HepG2 (cell line): Measurements from ENCODE around the gene SH3PXD2A. TPM values are rescaled to one million over a fixed set of nuclear protein-coding genes. Genes with fewer than 3 reads are reported as not detected.

Source experiments
- ATAC-seq: fragments of 200-7000 bp; cut with Tn5 transposase; 3 replicates; pipeline ENCODE4 v1.9.1; 2020; ENCODE audit warnings: mild to moderate bottlenecking, moderate library complexity
- BruUV-seq: library from RNA; stranded (reverse); fragments of 400-500 nt; replicated peaks from 2 replicates; lab custom pipeline; 2021; lab: Mats Ljungman, UMichigan
- CTCF ChIA-PET: fragments of 300-600 bp; formaldehyde crosslinking; extraction: SDS; loops from one replicate; lab custom pipeline; 2021; ENCODE audit warnings: low total read pairs, inconsistent platforms, low intra/inter-chr PET ratio; lab: Yijun Ruan, JAX
- POLR2A ChIA-PET: fragments of 350-600 bp; sonication (Branson Sonifier 250); formaldehyde crosslinking; loops from one replicate; lab custom pipeline; 2020; ENCODE audit warnings: antibody characterized with exemption, inconsistent platforms; lab: Yijun Ruan, JAX
- DNase-seq: peaks from one replicate; pipeline ENCODE4 v3.0.0-alpha.2; 2015; ENCODE audit warnings: low spot score
- FAIRE-seq: peaks from 3 replicates; lab custom pipeline; 2011; peaks lifted over from hg19 to GRCh38; lab: Jason Lieb, UNC
- H2AFZ ChIP-seq: one replicate; pipeline ENCODE4 v1.6.1; 2011; ENCODE audit warnings: low read length, inconsistent platforms
- H3K27ac ChIP-seq: fragments of 300-600 bp; 3 replicates; pipeline ENCODE4 v1.8.0; 2011; ENCODE audit warnings: mixed run types, mild to moderate bottlenecking, mixed read lengths, low read length, inconsistent platforms; ENCODE audit not compliant: insufficient read depth; ENCODE audit errors: extremely low read length
- H3K27me3 ChIP-seq, 2 experiments: fragments of 200-600 bp in 1 of 2; 2 replicates in 1 of 2; 3 replicates in 1 of 2; pipeline versions ENCODE4 v1.6.0 to v1.8.0; 2011; ENCODE audit warnings: low read length in 2 of 2, mild to moderate bottlenecking in 2 of 2, moderate library complexity in 2 of 2, inconsistent platforms in 1 of 2; ENCODE audit not compliant: insufficient read depth in 2 of 2, control insufficient read depth in 1 of 2
- H3K36me3 ChIP-seq, 2 experiments: fragments of 200-600 bp in 1 of 2; replicated peaks in 1 of 2; 2 replicates in 1 of 2; 3 replicates in 1 of 2; pipeline versions ENCODE4 v1.5.1 to v1.8.0; 2011; ENCODE audit warnings: low read length in 2 of 2, inconsistent platforms in 1 of 2; ENCODE audit not compliant: insufficient read depth in 2 of 2, control insufficient read depth in 1 of 2
- H3K4me1 ChIP-seq: 2 replicates; pipeline ENCODE4 v1.5.1; 2012; ENCODE audit warnings: low read length, inconsistent platforms; ENCODE audit not compliant: insufficient read depth
- H3K4me2 ChIP-seq: 2 replicates; pipeline ENCODE4 v1.6.0; 2011; ENCODE audit warnings: low read depth, low read length, inconsistent platforms
- H3K4me3 ChIP-seq, 3 experiments: fragments of 200-600 bp in 1 of 3; sonication (generic), shearing (Covaris generic) in 1 of 3; replicated peaks in 1 of 3; 2 replicates each; pipeline ENCODE4 v1.5.1; 2011 to 2016; ENCODE audit warnings: low read length in 3 of 3, inconsistent platforms in 2 of 3, low read depth in 2 of 3, mild to moderate bottlenecking in 2 of 3, control low read depth in 1 of 3, mixed read lengths in 1 of 3; ENCODE audit not compliant: insufficient read depth in 1 of 3
- H3K79me2 ChIP-seq: one replicate; pipeline ENCODE4 v1.6.1; 2011; ENCODE audit warnings: low read length, inconsistent platforms; ENCODE audit not compliant: insufficient read depth
- H3K9ac ChIP-seq: 2 replicates; pipeline ENCODE4 v1.6.0; 2011; ENCODE audit warnings: mild to moderate bottlenecking, low read depth, low read length, inconsistent platforms; ENCODE audit not compliant: insufficient read depth
- H3K9me3 ChIP-seq: 2 replicates; pipeline ENCODE4 v1.5.1; 2012; ENCODE audit warnings: mild to moderate bottlenecking, low read length
- H4K20me1 ChIP-seq: 2 replicates; pipeline ENCODE4 v1.6.0; 2011; ENCODE audit warnings: inconsistent platforms, mild to moderate bottlenecking, low read length, moderate library complexity; ENCODE audit not compliant: insufficient read depth
- GATAD1 ChIP-seq: IDR thresholded peaks from 2 replicates; pipeline ENCODE4 v1.6.1; 2016; ENCODE audit warnings: missing genetic modification reagents, missing compliant biosample characterization
- GTF2F1 ChIP-seq: fragments of 150-350 bp; IDR thresholded peaks from 2 replicates; pipeline ENCODE4 v1.6.1; 2014; ENCODE audit warnings: low read length
- HCFC1 ChIP-seq: fragments of 150-350 bp; IDR thresholded peaks from 2 replicates; pipeline ENCODE4 v1.6.1; 2014; ENCODE audit warnings: low read depth, low read length
- HDAC1 ChIP-seq: sonication (generic); formaldehyde crosslinking; IDR thresholded peaks from 2 replicates; pipeline ENCODE4 v1.5.1; 2020; ENCODE audit warnings: mild to moderate bottlenecking, missing genetic modification reagents
- KDM3A ChIP-seq: IDR thresholded peaks from 2 replicates; pipeline ENCODE4 v1.6.1; 2018; ENCODE audit warnings: low read depth, missing compliant biosample characterization
- KLF12 ChIP-seq: sonication (generic); formaldehyde crosslinking; IDR thresholded peaks from 2 replicates; pipeline ENCODE4 v1.4.0; 2020; ENCODE audit warnings: missing genetic modification reagents, borderline replicate concordance
- MAFF ChIP-seq: IDR thresholded peaks from 2 replicates; pipeline ENCODE4 v1.6.1; 2011; ENCODE audit warnings: low read depth, low read length, improper control_type of control experiment
- NFYB ChIP-seq: sonication (generic); formaldehyde crosslinking; IDR thresholded peaks from 2 replicates; pipeline ENCODE4 v1.4.0; 2020; ENCODE audit warnings: missing genetic modification reagents
- PHF20 ChIP-seq: sonication (generic); formaldehyde crosslinking; IDR thresholded peaks from 2 replicates; pipeline ENCODE4 v1.5.0; 2020; ENCODE audit warnings: mild to moderate bottlenecking, missing genetic modification reagents
- PRPF4 ChIP-seq: fragments of 200-400 bp; formaldehyde crosslinking; IDR thresholded peaks from 2 replicates; pipeline ENCODE4 v1.6.1; 2016; ENCODE audit warnings: low read length, low read depth; ENCODE audit not compliant: poor library complexity, severe bottlenecking
- RAD21 ChIP-seq: fragments of 450-650 bp; formaldehyde crosslinking; IDR thresholded peaks from 2 replicates; pipeline ENCODE4 v1.5.0; 2020; ENCODE audit warnings: mild to moderate bottlenecking
- SCMH1 ChIP-seq: sonication (generic); formaldehyde crosslinking; IDR thresholded peaks from 2 replicates; pipeline ENCODE4 v1.9.0; 2021; ENCODE audit warnings: missing genetic modification reagents, mild to moderate bottlenecking, borderline replicate concordance
- TEAD3 ChIP-seq: optimal IDR thresholded peaks from 2 replicates; pipeline ENCODE3; 2016; ENCODE audit warnings: borderline replicate concordance
- ZMAT3 ChIP-seq: sonication (generic); formaldehyde crosslinking; conservative IDR thresholded peaks from 2 replicates; pipeline ENCODE4 v1.7.0; 2021; ENCODE audit warnings: missing genetic modification reagents
- ZNF101 ChIP-seq: sonication (generic); formaldehyde crosslinking; IDR thresholded peaks from 2 replicates; pipeline ENCODE4 v1.4.0; 2020; ENCODE audit warnings: mild to moderate bottlenecking, low read depth, missing genetic modification reagents, borderline replicate concordance
- ZSCAN30 ChIP-seq: sonication (generic); formaldehyde crosslinking; IDR thresholded peaks from 2 replicates; pipeline ENCODE4 v1.5.0; 2020; ENCODE audit warnings: mild to moderate bottlenecking, missing genetic modification reagents
- WGBS: methylation state at CpG from one replicate; pipeline ENCODE4 v1.1.6; 2017; ENCODE audit warnings: low lambda C conversion rate; 5-methylcytosine and 5-hydroxymethylcytosine counted together
- in situ Hi-C: cut with HindIII; loops from 2 replicates; pipeline ENCODE4 v1.10.0; 2017; ENCODE audit warnings: low pct_unique_long_range_greater_than_20kb; ENCODE audit not compliant: extremely low pct_ligation_motif_present
- intact Hi-C: fragments of 100-400 bp; cut with micrococcal nuclease; formaldehyde crosslinking; loops from one replicate; pipeline ENCODE4 v1.10.0; 2022; ENCODE audit not compliant: unreplicated experiment
- polyA plus RNA-seq, 8 experiments: library from polyadenylated mRNA; depleted of rRNA in 3 of 8; stranded (reverse) in 7 of 8; unstranded in 1 of 8; fragments of >200 nt; fragmentation: Illumina TruSeq in 4 of 8; extraction: Trizol in 4 of 8; gene quantifications; 2 replicates each; pipeline versions ENCODE4 v1.2.1 to v1.2.3, GENCODE V29; 2011 to 2016; ENCODE audit warnings: low read depth in 4 of 8, missing spikeins in 1 of 8, mixed read lengths in 1 of 8; ENCODE audit not compliant: insufficient read depth in 1 of 8
- total RNA-seq, 5 experiments: library from RNA; depleted of rRNA; stranded (reverse); fragments of >200 nt; fragmentation: Illumina TruSeq; extraction: Trizol; gene quantifications; 2 replicates each; pipeline ENCODE4 v1.2.3, GENCODE V29; 2016; ENCODE audit warnings: low read depth in 1 of 5
- TF ChIP-seq, protein P1 (sequence below): IDR thresholded peaks from 2 replicates; pipeline ENCODE4 v1.6.1; 2016; ENCODE audit warnings: missing biosample characterization, missing genetic modification reagents, low read depth
- TF ChIP-seq, protein P2 (sequence below): IDR thresholded peaks from 2 replicates; pipeline ENCODE4 v1.6.1; 2016; ENCODE audit warnings: control low read depth
- TF ChIP-seq, protein P3 (sequence below): IDR thresholded peaks from 2 replicates; pipeline ENCODE4 v1.6.1; 2016; ENCODE audit warnings: missing compliant biosample characterization, missing genetic modification reagents, borderline replicate concordance

SH3PXD2A gene
- total and polyA plus RNA-seq, 2 of the 13 experiments (the other 11 are each of a cell fraction or from before 2014, with no cell fraction given): 11.1 to 11.3 TPM

DNA sequence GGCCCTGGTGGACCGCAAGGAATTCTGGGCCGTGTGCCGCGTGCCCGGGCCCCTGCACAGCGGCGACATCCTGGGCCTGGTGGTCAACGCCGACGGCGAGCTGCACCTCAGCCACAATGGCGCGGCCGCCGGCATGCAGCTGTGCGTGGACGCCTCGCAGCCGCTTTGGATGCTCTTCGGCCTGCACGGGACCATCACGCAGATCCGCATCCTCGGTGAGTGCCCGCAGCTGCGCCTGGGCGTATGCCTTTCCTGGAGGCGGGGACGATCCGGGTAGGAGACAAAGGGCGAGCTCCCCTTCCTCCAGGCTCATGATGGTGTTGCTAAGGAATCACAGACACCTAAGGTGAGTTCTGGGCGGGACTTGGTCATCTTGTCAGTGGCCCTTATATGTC, 270.4 kb downstream of the SH3PXD2A start (continued):
- no peak for TF ChIP-seq KDM3A (CRISPR knock-in tag)
- TF ChIP-seq ZSCAN30: no peak
- no peak for TF ChIP-seq RAD21
- no peak for TF ChIP-seq KLF12 (CRISPR knock-in tag)
- TF ChIP-seq MAFF: no peak
- TF ChIP-seq GTF2F1: no peak
- no peak for TF ChIP-seq TEAD3 (CRISPR knock-in tag)
- no peak for TF ChIP-seq ZNF101 (CRISPR knock-in tag)

DNA sequence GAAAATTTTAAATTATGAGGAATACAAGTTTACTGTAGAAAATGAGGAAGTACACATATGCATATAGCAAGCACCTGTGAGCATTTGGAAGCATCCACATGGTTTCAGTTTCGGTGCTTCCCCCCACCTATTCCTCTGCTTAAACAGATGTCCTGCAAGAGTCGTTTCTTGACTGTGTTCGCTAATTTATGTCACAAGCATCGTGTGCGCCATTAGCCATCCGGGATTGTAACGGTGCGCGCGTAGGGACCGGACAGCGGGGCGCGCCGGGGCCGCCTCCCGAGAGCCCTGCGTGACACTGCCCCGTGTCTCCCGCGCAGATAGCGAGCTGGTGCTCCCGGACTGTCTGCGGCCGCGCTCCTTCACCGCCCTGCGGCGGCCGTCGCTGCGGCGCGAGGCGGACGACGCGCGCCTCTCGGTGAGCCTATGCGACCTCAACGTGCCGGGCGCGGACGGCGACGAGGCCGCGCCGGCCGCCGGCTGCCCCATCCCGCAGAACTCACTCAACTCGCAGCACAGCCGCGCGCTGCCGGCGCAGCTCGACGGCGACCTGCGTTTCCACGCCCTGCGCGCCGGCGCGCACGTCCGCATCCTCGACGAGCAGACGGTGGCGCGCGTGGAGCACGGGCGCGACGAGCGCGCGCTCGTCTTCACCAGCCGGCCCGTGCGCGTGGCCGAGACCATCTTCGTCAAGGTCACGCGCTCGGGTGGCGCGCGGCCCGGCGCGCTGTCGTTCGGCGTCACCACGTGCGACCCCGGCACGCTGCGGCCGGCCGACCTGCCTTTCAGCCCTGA, 271.0 kb downstream of the SH3PXD2A start:
- H3K9ac ChIP-seq: no peak overlapping the region

More for the DNA sequence above, 271.0 kb downstream of the SH3PXD2A start:
- H3K27ac ChIP-seq: no peak overlapping the region
- 95% methylated on average over 103 of the region's 111 CpGs for WGBS
- no peak overlapping the region for H2AFZ ChIP-seq
- H3K79me2 ChIP-seq: no peaks in the 10 kb centered on the region
- H3K9me3 ChIP-seq: no peaks in the 10 kb centered on the region; the same call in 1 of the 2 replicates
- BruUV-seq: no TSS peak
- peaks cover 2 to 19% of the 10 kb centered on the region in 2 experiments; a peak in 4 of 5 replicates for H3K27me3 ChIP-seq
- H3K36me3 ChIP-seq: no peaks in the 10 kb centered on the region
- in situ Hi-C loops (no loop called here), intact Hi-C loops (no loop called here)
- POLR2A ChIA-PET: no interaction called here
- H3K4me3 ChIP-seq: no peak overlapping the region
- FAIRE-seq (no peak), ATAC-seq (no peak)
- H3K4me2 ChIP-seq: no peak overlapping the region
- no peaks in the 10 kb centered on the region for H4K20me1 ChIP-seq
- CTCF ChIA-PET: no interaction called here
- TF ChIP-seq SCMH1 (no peak), PRPF4 (no peak), HDAC1 (CRISPR knock-in tag) (no peak), GATAD1 (CRISPR knock-in tag) (no peak), ZMAT3 (CRISPR knock-in tag) (no peak), PHF20 (CRISPR knock-in tag) (no peak), HCFC1 (no peak), NFYB (CRISPR knock-in tag) (no peak)
- TF ChIP-seq, protein P1, sequence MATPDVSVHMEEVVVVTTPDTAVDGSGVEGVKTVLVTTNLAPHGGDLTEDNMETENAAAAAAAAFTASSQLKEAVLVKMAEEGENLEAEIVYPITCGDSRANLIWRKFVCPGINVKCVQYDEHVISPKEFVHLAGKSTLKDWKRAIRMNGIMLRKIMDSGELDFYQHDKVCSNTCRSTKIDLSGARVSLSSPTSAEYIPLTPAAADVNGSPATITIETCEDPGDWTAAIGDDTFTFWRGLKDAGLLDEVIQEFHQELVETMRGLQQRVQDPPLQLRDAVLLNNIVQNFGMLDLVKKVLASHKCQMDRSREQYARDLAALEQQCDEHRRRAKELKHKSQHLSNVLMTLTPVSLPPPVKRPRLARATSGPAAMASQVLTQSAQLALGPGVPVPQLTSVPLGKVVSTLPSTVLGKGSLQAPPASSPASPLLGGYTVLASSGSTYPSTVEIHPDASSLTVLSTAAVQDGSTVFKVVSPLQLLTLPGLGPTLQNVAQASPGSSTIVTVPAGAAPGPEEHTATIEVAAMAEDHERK (CRISPR knock-in tag): no peak
- TF ChIP-seq, protein P2, sequence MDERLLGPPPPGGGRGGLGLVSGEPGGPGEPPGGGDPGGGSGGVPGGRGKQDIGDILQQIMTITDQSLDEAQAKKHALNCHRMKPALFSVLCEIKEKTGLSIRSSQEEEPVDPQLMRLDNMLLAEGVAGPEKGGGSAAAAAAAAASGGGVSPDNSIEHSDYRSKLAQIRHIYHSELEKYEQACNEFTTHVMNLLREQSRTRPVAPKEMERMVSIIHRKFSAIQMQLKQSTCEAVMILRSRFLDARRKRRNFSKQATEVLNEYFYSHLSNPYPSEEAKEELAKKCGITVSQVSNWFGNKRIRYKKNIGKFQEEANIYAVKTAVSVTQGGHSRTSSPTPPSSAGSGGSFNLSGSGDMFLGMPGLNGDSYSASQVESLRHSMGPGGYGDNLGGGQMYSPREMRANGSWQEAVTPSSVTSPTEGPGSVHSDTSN (CRISPR knock-in tag): no peak
- TF ChIP-seq, protein P3, sequence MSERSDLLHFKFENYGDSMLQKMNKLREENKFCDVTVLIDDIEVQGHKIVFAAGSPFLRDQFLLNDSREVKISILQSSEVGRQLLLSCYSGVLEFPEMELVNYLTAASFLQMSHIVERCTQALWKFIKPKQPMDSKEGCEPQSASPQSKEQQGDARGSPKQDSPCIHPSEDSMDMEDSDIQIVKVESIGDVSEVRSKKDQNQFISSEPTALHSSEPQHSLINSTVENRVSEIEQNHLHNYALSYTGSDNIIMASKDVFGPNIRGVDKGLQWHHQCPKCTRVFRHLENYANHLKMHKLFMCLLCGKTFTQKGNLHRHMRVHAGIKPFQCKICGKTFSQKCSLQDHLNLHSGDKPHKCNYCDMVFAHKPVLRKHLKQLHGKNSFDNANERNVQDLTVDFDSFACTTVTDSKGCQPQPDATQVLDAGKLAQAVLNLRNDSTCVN (CRISPR knock-in tag): no peak
- TF ChIP-seq, all 625 proteins: peak for 0
- no peak for DNase-seq
- peaks cover 37% of the 10 kb centered on the region for H3K4me1 ChIP-seq
